ENCODE data around the gene SEC23A. TPM values are rescaled to one million over a fixed set of nuclear protein-coding genes. Genes with fewer than 3 reads are reported as not detected.

The SEC23A gene
- total and polyA plus RNA-seq, 2 of the 13 experiments (the other 11 are each of a cell fraction or from before 2014, with no cell fraction given), result 403 to 887 TPM

DNA sequence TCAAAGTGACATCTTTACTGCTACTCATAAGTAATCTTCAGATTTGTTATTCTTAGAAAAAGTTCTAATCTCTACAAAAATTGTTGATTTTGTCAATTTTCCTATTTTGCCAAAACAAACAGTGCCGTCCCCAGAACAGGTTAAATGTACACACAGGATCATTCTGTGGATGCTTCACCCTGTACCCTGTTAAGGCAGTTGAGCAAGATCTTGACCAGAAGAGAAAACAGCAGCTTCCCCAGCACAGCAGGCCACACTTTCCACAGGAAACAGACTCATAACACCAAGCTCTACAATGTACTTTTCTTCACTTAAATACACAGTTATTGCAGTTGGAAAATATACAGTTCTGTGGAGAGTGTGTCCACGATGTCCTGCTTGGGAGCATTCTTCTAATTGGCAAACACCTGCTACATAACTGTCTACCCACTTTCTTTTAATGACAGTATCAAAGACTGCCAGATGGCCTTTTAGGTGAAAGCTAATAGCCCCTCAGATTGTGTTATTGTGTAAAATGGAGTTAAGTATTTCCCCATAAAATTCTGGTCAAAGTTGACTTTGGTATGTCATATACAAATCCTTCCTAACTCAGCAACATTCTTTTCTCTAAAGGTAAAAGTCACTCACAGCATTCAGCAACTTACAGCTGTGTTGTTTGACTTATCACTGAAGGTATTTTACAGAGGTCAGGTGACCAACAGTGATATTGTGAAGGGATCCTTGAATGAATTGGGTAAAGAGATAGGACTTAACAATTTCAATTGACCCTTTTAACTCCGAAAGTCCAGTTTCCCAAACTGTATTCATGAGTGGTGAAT is 77.0 kb downstream of the SEC23A start (continued):
- TF ChIP-seq ZBTB40 (IDR thresholded peaks at IDR 0.05), result no peak
- TF ChIP-seq ZBTB40 (CRISPR knock-in tag; IDR thresholded peaks at IDR 0.05), result peak; percentile 78; the same call in 1 of the 2 replicates
- TF ChIP-seq ZSCAN31 (CRISPR knock-in tag; IDR thresholded peaks at IDR 0.05; ENCODE audit: low read depth), result peak; percentile 88
- peak; percentile 93 for TF ChIP-seq ZNF331 (CRISPR knock-in tag; IDR thresholded peaks at IDR 0.05)
- TF ChIP-seq, protein P1, sequence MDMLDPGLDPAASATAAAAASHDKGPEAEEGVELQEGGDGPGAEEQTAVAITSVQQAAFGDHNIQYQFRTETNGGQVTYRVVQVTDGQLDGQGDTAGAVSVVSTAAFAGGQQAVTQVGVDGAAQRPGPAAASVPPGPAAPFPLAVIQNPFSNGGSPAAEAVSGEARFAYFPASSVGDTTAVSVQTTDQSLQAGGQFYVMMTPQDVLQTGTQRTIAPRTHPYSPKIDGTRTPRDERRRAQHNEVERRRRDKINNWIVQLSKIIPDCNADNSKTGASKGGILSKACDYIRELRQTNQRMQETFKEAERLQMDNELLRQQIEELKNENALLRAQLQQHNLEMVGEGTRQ (IDR thresholded peaks at IDR 0.05; ENCODE audit: low read depth, low read length), result peak; percentile 34; the same call in 1 of the 2 replicates
- TF ChIP-seq, protein P1 (CRISPR knock-in tag; IDR thresholded peaks at IDR 0.05; ENCODE audit: borderline replicate concordance), result peak; percentile 85; the same call in 1 of the 2 replicates
- TF ChIP-seq, protein P2, sequence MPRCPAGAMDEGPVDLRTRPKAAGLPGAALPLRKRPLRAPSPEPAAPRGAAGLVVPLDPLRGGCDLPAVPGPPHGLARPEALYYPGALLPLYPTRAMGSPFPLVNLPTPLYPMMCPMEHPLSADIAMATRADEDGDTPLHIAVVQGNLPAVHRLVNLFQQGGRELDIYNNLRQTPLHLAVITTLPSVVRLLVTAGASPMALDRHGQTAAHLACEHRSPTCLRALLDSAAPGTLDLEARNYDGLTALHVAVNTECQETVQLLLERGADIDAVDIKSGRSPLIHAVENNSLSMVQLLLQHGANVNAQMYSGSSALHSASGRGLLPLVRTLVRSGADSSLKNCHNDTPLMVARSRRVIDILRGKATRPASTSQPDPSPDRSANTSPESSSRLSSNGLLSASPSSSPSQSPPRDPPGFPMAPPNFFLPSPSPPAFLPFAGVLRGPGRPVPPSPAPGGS (CRISPR knock-in tag; IDR thresholded peaks at IDR 0.05), result no peak; the same call in 1 of the 2 replicates
- peak; percentile 89; the same call in 1 of the 2 replicates for TF ChIP-seq ZNF816 (CRISPR knock-in tag; IDR thresholded peaks at IDR 0.05; ENCODE audit: borderline replicate concordance)
- peak; percentile 99 for TF ChIP-seq MEF2D (CRISPR knock-in tag; IDR thresholded peaks at IDR 0.05)
- no peak for TF ChIP-seq E2F2 (CRISPR knock-in tag; IDR thresholded peaks at IDR 0.05; ENCODE audit: borderline replicate concordance)
- TF ChIP-seq SETDB1 (CRISPR knock-in tag; IDR thresholded peaks at IDR 0.05; ENCODE audit: borderline replicate concordance), result no peak
- no peak for TF ChIP-seq DR1 (CRISPR knock-in tag; IDR thresholded peaks at IDR 0.05)
